ENCODE data around the gene HSD17B2. TPM values are rescaled to one million over a fixed set of nuclear protein-coding genes. Genes with fewer than 3 reads are reported as not detected.

HSD17B2 gene, protein sequence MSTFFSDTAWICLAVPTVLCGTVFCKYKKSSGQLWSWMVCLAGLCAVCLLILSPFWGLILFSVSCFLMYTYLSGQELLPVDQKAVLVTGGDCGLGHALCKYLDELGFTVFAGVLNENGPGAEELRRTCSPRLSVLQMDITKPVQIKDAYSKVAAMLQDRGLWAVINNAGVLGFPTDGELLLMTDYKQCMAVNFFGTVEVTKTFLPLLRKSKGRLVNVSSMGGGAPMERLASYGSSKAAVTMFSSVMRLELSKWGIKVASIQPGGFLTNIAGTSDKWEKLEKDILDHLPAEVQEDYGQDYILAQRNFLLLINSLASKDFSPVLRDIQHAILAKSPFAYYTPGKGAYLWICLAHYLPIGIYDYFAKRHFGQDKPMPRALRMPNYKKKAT
- not detected for total RNA-seq
- polyA plus RNA-seq: under 1 TPM in 1 of 4 donors, not detected in 3; 0.06 TPM

DNA sequence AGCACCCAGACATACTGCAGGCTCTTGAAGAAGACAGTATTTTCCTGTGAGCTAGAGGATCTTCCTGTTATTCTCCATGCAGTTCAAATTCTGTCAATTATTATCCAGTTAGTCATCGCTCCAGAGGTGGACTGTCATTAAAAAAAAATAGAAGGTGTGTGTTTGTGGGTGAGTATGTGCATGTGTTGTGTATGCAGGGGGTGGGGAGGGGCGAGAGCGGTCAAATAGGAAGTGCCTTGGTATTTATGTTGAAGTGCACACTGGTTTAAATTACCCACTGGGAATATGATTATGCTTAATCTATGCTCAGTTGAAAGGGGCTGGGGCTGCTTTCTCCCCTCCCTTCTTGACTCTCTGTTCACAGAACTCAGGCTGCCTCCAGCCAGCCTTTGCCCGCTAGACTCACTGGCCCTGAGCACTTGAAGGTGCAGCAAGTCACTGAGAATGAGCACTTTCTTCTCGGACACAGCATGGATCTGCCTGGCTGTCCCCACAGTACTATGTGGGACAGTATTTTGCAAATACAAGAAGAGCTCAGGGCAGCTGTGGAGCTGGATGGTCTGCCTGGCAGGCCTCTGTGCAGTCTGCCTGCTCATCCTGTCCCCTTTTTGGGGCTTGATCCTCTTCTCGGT, at the start of gene HSD17B2:
Gene HSD17B2, plus strand, starts transcription at position 273 of the 632 bp plus-strand sequence. Its CDS starts 172 bp downstream, at position 445.
- ATAC-seq (ENCODE audit: low read depth in 2 of 2) (no peak), DNase-seq (no peak)
- Histone ChIP-seq H3K4me3 (ENCODE audit: low read depth, low read length) (no peak within 1 kb of the TSS), H3K27ac (ENCODE audit: insufficient read depth, low read length, poor library complexity, severe bottlenecking) (no peak within 1 kb of the TSS), H3K4me1 (ENCODE audit: control insufficient read depth, insufficient read depth, low read length, poor library complexity, severe bottlenecking) (no peaks in the 10 kb centered on the region), H3K36me3 (ENCODE audit: control insufficient read depth, insufficient read depth, low read length) (no peaks in the 10 kb centered on the region), H3K27me3 (ENCODE audit: control insufficient read depth, insufficient read depth, low read length) (peaks cover 2% of the 10 kb centered on the region), H3K9me3 (ENCODE audit: control insufficient read depth in 2 of 2, low read length in 2 of 2) (no peaks in the 10 kb centered on the region)
- Mint-ChIP-seq H3K27ac (no peak within 1 kb of the TSS), H3K9me3 (peaks cover 0 to 1% (median 0%) of the 10 kb centered on the region in 7 donors), H3K4me3 (no peak within 1 kb of the TSS), H3K36me3 (no peaks in the 10 kb centered on the region), H3K4me1 (no peaks in the 10 kb centered on the region), H3K27me3 (no peaks in the 10 kb centered on the region)

DNA sequence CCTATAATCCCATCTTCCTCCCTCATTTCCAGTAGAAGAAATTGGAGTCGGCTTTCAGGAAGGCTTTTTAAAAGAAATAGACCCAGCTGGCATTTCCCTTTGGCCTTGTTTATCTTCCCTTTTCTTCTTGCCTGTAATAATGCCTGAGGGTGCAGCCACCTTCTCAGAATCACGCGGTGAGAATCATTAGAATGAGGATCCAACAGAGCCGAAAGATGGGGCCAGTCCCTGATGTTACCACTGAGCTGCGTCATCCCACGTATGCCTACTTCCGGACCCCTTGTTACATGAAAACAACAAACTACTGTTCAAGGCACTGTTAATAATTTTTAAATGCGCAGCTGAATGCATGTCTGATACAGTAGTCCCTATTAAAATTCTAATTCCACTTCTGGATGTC, 47.9 kb upstream of the HSD17B2 start:
- H3K4me1 Mint-ChIP-seq: no peaks in the 10 kb centered on the region
- no peak overlapping the region for H3K4me3 Mint-ChIP-seq
- ATAC-seq (ENCODE audit: low read depth in 2 of 2): no peak
- no peaks in the 10 kb centered on the region for H3K4me1 ChIP-seq (ENCODE audit: control insufficient read depth, insufficient read depth, low read length, poor library complexity, severe bottlenecking)
- H3K9me3 Mint-ChIP-seq: peaks cover 0 to 2% (median 0%) of the 10 kb centered on the region in 7 donors
- no peaks in the 10 kb centered on the region for H3K36me3 ChIP-seq (ENCODE audit: control insufficient read depth, insufficient read depth, low read length)
- peaks cover 2% of the 10 kb centered on the region for H3K27me3 ChIP-seq (ENCODE audit: control insufficient read depth, insufficient read depth, low read length)
- no peaks in the 10 kb centered on the region for H3K27me3 Mint-ChIP-seq
- no peak for DNase-seq
- H3K9me3 ChIP-seq (ENCODE audit: control insufficient read depth in 2 of 2, low read length in 2 of 2): no peaks in the 10 kb centered on the region
- H3K36me3 Mint-ChIP-seq: no peaks in the 10 kb centered on the region
- H3K27ac ChIP-seq (ENCODE audit: insufficient read depth, low read length, poor library complexity, severe bottlenecking): no peak overlapping the region
- no peak overlapping the region for H3K4me3 ChIP-seq (ENCODE audit: low read depth, low read length)
- no peak overlapping the region for H3K27ac Mint-ChIP-seq

DNA sequence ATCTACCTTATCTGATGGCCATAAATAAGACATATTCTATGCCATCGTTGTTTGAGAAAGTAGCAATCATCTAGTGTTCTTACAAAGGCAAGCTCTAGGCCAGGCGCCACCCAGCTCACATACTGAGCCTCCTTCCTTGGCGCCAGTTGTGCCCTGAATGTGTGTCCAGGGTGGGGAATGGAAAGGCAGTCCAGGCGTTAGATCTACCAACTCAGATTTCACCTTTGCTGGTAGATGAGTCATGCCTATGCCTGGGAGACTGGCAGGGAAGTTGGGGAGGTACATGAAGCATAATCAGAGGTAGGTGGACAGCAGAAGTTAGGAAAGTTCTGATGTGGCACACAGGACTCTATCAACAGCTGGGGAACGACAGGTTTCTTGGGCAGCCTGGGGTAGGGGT, 47.3 kb upstream of the HSD17B2 start:
- ATAC-seq (ENCODE audit: low read depth in 2 of 2) (no peak), DNase-seq (no peak)
- no peaks in the 10 kb centered on the region for H3K4me1 Mint-ChIP-seq
- H3K9me3 ChIP-seq (ENCODE audit: control insufficient read depth in 2 of 2, low read length in 2 of 2): no peaks in the 10 kb centered on the region
- no peaks in the 10 kb centered on the region for H3K36me3 Mint-ChIP-seq
- no peak overlapping the region for H3K4me3 Mint-ChIP-seq
- H3K27me3 ChIP-seq (ENCODE audit: control insufficient read depth, insufficient read depth, low read length): peaks cover 2% of the 10 kb centered on the region
- no peaks in the 10 kb centered on the region for H3K4me1 ChIP-seq (ENCODE audit: control insufficient read depth, insufficient read depth, low read length, poor library complexity, severe bottlenecking)
- H3K36me3 ChIP-seq (ENCODE audit: control insufficient read depth, insufficient read depth, low read length): no peaks in the 10 kb centered on the region
- H3K27ac Mint-ChIP-seq: no peak overlapping the region
- no peaks in the 10 kb centered on the region for H3K27me3 Mint-ChIP-seq
- no peak overlapping the region for H3K4me3 ChIP-seq (ENCODE audit: low read depth, low read length)
- peaks cover 0 to 2% (median 0%) of the 10 kb centered on the region in 7 donors for H3K9me3 Mint-ChIP-seq
- no peak overlapping the region for H3K27ac ChIP-seq (ENCODE audit: insufficient read depth, low read length, poor library complexity, severe bottlenecking)

DNA sequence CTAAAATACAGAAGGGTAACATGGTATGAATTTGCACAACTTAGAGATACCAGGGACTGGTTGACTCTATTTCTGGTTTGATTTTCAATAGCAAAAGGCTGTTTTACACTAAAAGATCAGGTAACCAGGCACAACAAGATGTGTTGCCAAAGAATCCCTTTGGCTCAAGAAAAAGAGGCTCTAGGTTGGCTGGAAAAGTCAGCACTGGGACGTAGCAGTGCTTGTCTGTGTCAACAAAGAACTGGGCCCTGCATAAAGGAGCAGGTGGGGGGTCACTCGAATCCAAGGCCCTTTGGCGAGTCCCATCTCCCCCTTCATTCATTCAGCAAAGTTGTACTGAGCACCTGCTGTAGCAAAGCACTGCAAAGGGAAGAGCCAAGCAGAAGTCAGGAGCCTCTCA, 42.2 kb upstream of the HSD17B2 start:
- no peak overlapping the region for H3K4me3 ChIP-seq (ENCODE audit: low read depth, low read length)
- Mint-ChIP-seq H3K27ac (no peak overlapping the region), H3K27me3 (no peaks in the 10 kb centered on the region), H3K4me3 (no peak overlapping the region), H3K36me3 (peaks cover 7% of the 10 kb centered on the region), H3K4me1 (no peaks in the 10 kb centered on the region), H3K9me3 (no peaks in the 10 kb centered on the region)
- ATAC-seq (ENCODE audit: low read depth in 2 of 2) (no peak), DNase-seq (no peak)
- H3K27ac ChIP-seq (ENCODE audit: insufficient read depth, low read length, poor library complexity, severe bottlenecking): no peak overlapping the region
- no peaks in the 10 kb centered on the region for H3K27me3 ChIP-seq (ENCODE audit: control insufficient read depth, insufficient read depth, low read length)
- peaks cover 10% of the 10 kb centered on the region for H3K36me3 ChIP-seq (ENCODE audit: control insufficient read depth, insufficient read depth, low read length)
- no peaks in the 10 kb centered on the region for H3K4me1 ChIP-seq (ENCODE audit: control insufficient read depth, insufficient read depth, low read length, poor library complexity, severe bottlenecking)
- no peaks in the 10 kb centered on the region for H3K9me3 ChIP-seq (ENCODE audit: control insufficient read depth in 2 of 2, low read length in 2 of 2)

DNA sequence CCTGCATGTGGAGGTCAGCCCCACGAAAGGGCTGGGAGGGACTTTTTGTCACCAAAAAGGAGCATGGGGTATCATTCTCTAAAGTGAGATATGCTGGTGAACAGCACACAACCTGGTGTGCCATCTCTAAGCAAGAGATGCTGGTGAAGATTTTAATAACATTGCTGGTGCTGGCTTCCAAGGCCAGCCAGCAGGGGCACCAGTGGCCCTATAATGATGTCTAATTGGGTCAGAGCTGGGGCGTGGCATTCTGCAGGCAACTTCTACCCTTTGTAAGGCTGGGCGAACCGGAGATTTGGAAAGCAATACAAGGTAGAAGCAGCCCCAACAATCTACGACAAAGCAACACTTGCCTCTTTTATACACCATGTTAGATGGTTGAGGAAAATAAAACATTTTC, 40.6 kb upstream of the HSD17B2 start:
- H3K4me3 ChIP-seq (ENCODE audit: low read depth, low read length): no peak overlapping the region
- no peaks in the 10 kb centered on the region for H3K27me3 ChIP-seq (ENCODE audit: control insufficient read depth, insufficient read depth, low read length)
- no peaks in the 10 kb centered on the region for H3K4me1 ChIP-seq (ENCODE audit: control insufficient read depth, insufficient read depth, low read length, poor library complexity, severe bottlenecking)
- Mint-ChIP-seq H3K36me3 (peaks cover 15% of the 10 kb centered on the region), H3K9me3 (peaks cover 0 to 2% (median 0%) of the 10 kb centered on the region in 7 donors), H3K4me3 (no peak overlapping the region), H3K27ac (no peak overlapping the region), H3K4me1 (no peaks in the 10 kb centered on the region), H3K27me3 (no peaks in the 10 kb centered on the region)
- H3K36me3 ChIP-seq (ENCODE audit: control insufficient read depth, insufficient read depth, low read length): peaks cover 25% of the 10 kb centered on the region
- DNase-seq: no peak
- H3K9me3 ChIP-seq (ENCODE audit: control insufficient read depth in 2 of 2, low read length in 2 of 2): no peaks in the 10 kb centered on the region
- ATAC-seq (ENCODE audit: low read depth in 2 of 2): no peak
- no peak overlapping the region for H3K27ac ChIP-seq (ENCODE audit: insufficient read depth, low read length, poor library complexity, severe bottlenecking)

DNA sequence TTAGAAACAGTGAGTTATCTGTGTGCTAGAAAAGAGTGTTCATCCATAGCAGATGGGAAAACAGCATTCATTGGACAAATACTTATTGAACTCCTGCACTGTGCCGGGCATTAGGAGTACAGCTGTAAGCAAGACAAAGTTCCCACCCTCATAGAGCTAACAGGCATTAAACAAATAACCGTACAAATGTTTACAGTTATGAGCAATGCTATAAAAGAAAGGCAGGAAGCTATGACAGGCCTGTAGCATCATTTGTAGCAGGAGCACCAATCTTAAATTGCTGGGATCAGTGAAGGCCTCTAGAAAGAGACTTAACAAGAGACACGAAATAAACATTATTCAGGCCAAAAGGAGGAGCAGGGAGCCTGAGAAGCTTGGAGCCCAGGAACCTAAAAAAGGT, 39.4 kb upstream of the HSD17B2 start:
- Mint-ChIP-seq H3K27me3 (no peaks in the 10 kb centered on the region), H3K4me1 (no peaks in the 10 kb centered on the region), H3K4me3 (no peak overlapping the region), H3K9me3 (peaks cover 0 to 2% (median 0%) of the 10 kb centered on the region in 7 donors), H3K27ac (no peak overlapping the region), H3K36me3 (peaks cover 15% of the 10 kb centered on the region)
- no peak overlapping the region for H3K27ac ChIP-seq (ENCODE audit: insufficient read depth, low read length, poor library complexity, severe bottlenecking)
- no peak overlapping the region for H3K4me3 ChIP-seq (ENCODE audit: low read depth, low read length)
- H3K9me3 ChIP-seq (ENCODE audit: control insufficient read depth in 2 of 2, low read length in 2 of 2): no peaks in the 10 kb centered on the region
- no peaks in the 10 kb centered on the region for H3K27me3 ChIP-seq (ENCODE audit: control insufficient read depth, insufficient read depth, low read length)
- ATAC-seq (ENCODE audit: low read depth in 2 of 2) (no peak), DNase-seq (no peak)
- no peaks in the 10 kb centered on the region for H3K4me1 ChIP-seq (ENCODE audit: control insufficient read depth, insufficient read depth, low read length, poor library complexity, severe bottlenecking)
- H3K36me3 ChIP-seq (ENCODE audit: control insufficient read depth, insufficient read depth, low read length): peaks cover 34% of the 10 kb centered on the region

DNA sequence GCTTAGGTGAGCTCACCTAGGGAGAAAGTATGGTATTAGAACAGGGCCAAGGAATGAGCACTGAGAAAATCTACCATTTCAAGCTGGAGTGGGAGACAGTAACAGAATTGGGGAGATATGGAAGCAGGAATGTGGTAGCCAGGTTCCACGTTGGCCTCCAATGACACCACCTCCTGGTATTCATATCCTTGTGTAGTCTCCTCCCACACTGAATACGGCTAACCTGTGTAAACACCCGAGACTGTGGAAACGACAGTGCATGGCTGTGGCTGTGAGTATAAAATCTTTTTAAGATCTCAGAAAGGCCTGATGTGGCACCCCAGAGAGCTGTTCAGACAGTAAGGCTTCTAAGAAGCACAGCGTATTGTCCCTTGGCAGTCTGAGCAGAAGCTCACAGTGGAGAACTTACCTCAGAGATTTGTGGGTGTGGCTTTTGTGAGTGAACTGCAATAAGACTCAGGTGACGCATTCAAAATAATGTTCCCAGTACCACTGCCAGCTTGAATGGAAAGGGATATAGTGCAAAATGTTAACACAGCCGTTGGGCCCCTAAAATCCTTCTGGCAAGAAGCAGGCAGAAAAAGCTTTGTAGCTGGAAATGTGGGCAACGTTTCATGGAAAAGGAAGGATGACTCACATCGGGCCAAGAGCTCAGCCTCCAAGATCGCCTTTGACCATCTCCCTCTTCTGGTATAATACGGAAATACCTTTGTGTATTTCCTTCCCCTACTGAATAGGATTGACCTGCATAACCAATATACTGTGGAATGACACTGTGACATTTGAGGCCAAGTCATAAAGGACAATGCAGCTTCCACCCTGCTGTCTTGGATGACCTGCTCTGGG, 38.2 kb upstream of the HSD17B2 start:
- H3K27me3 Mint-ChIP-seq: no peaks in the 10 kb centered on the region
- H3K36me3 Mint-ChIP-seq: peaks cover 15% of the 10 kb centered on the region
- H3K27ac ChIP-seq (ENCODE audit: insufficient read depth, low read length, poor library complexity, severe bottlenecking): no peak overlapping the region
- ATAC-seq (ENCODE audit: low read depth in 2 of 2) (no peak), DNase-seq (no peak)
- no peak overlapping the region for H3K27ac Mint-ChIP-seq
- no peaks in the 10 kb centered on the region for H3K4me1 ChIP-seq (ENCODE audit: control insufficient read depth, insufficient read depth, low read length, poor library complexity, severe bottlenecking)
- no peaks in the 10 kb centered on the region for H3K4me1 Mint-ChIP-seq
- no peak overlapping the region for H3K4me3 ChIP-seq (ENCODE audit: low read depth, low read length)
- no peaks in the 10 kb centered on the region for H3K27me3 ChIP-seq (ENCODE audit: control insufficient read depth, insufficient read depth, low read length)
- H3K4me3 Mint-ChIP-seq: no peak overlapping the region
- H3K9me3 Mint-ChIP-seq: peaks cover 0 to 2% (median 0%) of the 10 kb centered on the region in 7 donors
- peaks cover 34% of the 10 kb centered on the region for H3K36me3 ChIP-seq (ENCODE audit: control insufficient read depth, insufficient read depth, low read length)
- H3K9me3 ChIP-seq (ENCODE audit: control insufficient read depth in 2 of 2, low read length in 2 of 2): no peaks in the 10 kb centered on the region

Measured in CD4-positive, CD25-positive, alpha-beta regulatory T cell (primary cell).